ENCODE data around the gene ZNF775. TPM values are rescaled to one million over a fixed set of nuclear protein-coding genes. Genes with fewer than 3 reads are reported as not detected.
A peak's percentile ranks its signal among the peaks of the same experiment; 100 is the strongest.

ZNF775 gene
- total RNA-seq, 1 donor from 2014 or later = 3.4 TPM

GRCh38 chr7:150406567-150407421 lies 27.7 kb downstream of the ZNF775 start:
- intact Hi-C loops (cut with DNase I) = no loop called here

GRCh38 chr7:150407588-150408392 lies 28.7 kb downstream of the ZNF775 start:
- intact Hi-C loops (cut with DNase I) = no loop called here
- peak; percentile 73 for DNase-seq (ENCODE audit: low spot score)

More at GRCh38 chr7:150406567-150407421, 27.7 kb downstream of the ZNF775 start:
- peak; percentile 69 for DNase-seq (ENCODE audit: low spot score)

- intact Hi-C loops (cut with DNase I) = no loop called here
- DNase-seq (ENCODE audit: low spot score) = peak; percentile 63
These were observed 29.5 kb downstream of the ZNF775 start for GRCh38 chr7:150408393-150409299.

- intact Hi-C loops (cut with DNase I) = no loop called here
- no peak for DNase-seq (ENCODE audit: low spot score)
These were observed 30.3 kb downstream of the ZNF775 start for GRCh38 chr7:150409300-150410030.

- intact Hi-C loops (cut with DNase I) = no loop called here
- DNase-seq (ENCODE audit: low spot score) = peak; percentile 43
These were observed 31.0 kb downstream of the ZNF775 start for GRCh38 chr7:150410131-150410530.

GRCh38 chr7:150410680-150411346 lies 31.7 kb downstream of the ZNF775 start:
- intact Hi-C loops (cut with DNase I) = no loop called here
- peak; percentile 26 for DNase-seq (ENCODE audit: low spot score)

GRCh38 chr7:150411606-150412005 lies 32.5 kb downstream of the ZNF775 start:
- DNase-seq (ENCODE audit: low spot score) = peak; percentile 70
- intact Hi-C loops (cut with DNase I) = no loop called here

GRCh38 chr7:150412016-150412415 lies 32.9 kb downstream of the ZNF775 start:
- DNase-seq (ENCODE audit: low spot score) = peak; percentile 46
- intact Hi-C loops (cut with DNase I) = no loop called here

GRCh38 chr7:150412518-150413488 lies 33.7 kb downstream of the ZNF775 start:
- intact Hi-C loops (cut with DNase I) = no loop called here
- no peak for DNase-seq (ENCODE audit: low spot score)

- no peak for DNase-seq (ENCODE audit: low spot score)
- intact Hi-C loops (cut with DNase I) = no loop called here
These were observed 34.5 kb downstream of the ZNF775 start for GRCh38 chr7:150413640-150414081.

GRCh38 chr7:150415161-150416153 lies 36.3 kb downstream of the ZNF775 start:
- intact Hi-C loops (cut with DNase I) = no loop called here
- no peak for DNase-seq (ENCODE audit: low spot score)

- no peak for DNase-seq (ENCODE audit: low spot score)
- intact Hi-C loops (cut with DNase I) = no loop called here
These were observed 38.1 kb downstream of the ZNF775 start for GRCh38 chr7:150417239-150417638.

- no peak for DNase-seq (ENCODE audit: low spot score)
- intact Hi-C loops (cut with DNase I) = no loop called here
These were observed 38.7 kb downstream of the ZNF775 start for GRCh38 chr7:150417863-150418262.

- intact Hi-C loops (cut with DNase I) = loop anchor here (5.0 kb wide), 2 partner anchors 63 to 133 kb away; no protein-coding TSS in a partner anchor
- no peak for DNase-seq (ENCODE audit: low spot score)
These were observed 41.1 kb downstream of the ZNF775 start for GRCh38 chr7:150420242-150420641.

- intact Hi-C loops (cut with DNase I) = loop anchor here (5.0 kb wide), 2 partner anchors 64 to 134 kb away; no protein-coding TSS in a partner anchor
- peak; percentile 89 for DNase-seq (ENCODE audit: low spot score)
These were observed 42.0 kb downstream of the ZNF775 start for GRCh38 chr7:150420987-150421674.

Data from cardiac septum (tissue), 1 donor.